HCT116 (cell line): ENCODE data around the gene ERN1. TPM values are rescaled to one million over a fixed set of nuclear protein-coding genes. Genes with fewer than 3 reads are reported as not detected.

Source experiments
- ATAC-seq: fragments of 200-7000 bp; cut with Tn5 transposase; 2 replicates; pipeline ENCODE4 v1.9.1; 2020; ENCODE audit warnings: mild to moderate bottlenecking, moderate library complexity
- BruUV-seq: library from RNA; stranded (reverse); fragments of 400-500 nt; replicated peaks from 2 replicates; lab custom pipeline; 2021; lab: Mats Ljungman, UMichigan
- CTCF ChIA-PET: fragments of 300-600 bp; sonication (Branson Sonifier 250); formaldehyde crosslinking; loops from one replicate; lab custom pipeline; 2021; ENCODE audit warnings: antibody characterized with exemption; lab: Charles Lee
- POLR2A ChIA-PET: fragments of 300-600, 350-600 bp; sonication (Branson Sonifier 250); formaldehyde crosslinking; loops from one replicate; lab custom pipeline; 2021; ENCODE audit warnings: antibody characterized with exemption; lab: Charles Lee
- RAD21 ChIA-PET, 2 experiments: fragments of 300-600 bp; sonication (Branson Sonifier 250); formaldehyde crosslinking; loops; one replicate each; lab custom pipeline; 2023; ENCODE audit warnings: low total read pairs in 2 of 2; ENCODE audit not compliant: uncharacterized antibody in 2 of 2, unreplicated experiment in 2 of 2, low non-redundant PET in 1 of 2; lab: Charles Lee
- DNase-seq: peaks from one replicate; pipeline ENCODE4 v3.0.0-alpha.2; 2010; ENCODE audit warnings: low read depth, low spot score
- H2AFZ ChIP-seq: fragments of 200-600 bp; shearing (Covaris generic), sonication (generic); 2 replicates; pipeline ENCODE4 v1.6.1; 2017; ENCODE audit warnings: low read depth, mixed run types, mixed read lengths, antibody characterized with exemption, low read length; ENCODE audit not compliant: poor library complexity, severe bottlenecking
- H3K27ac ChIP-seq: 2 replicates; pipeline ENCODE4 v1.5.1; 2012; ENCODE audit warnings: low read depth, low read length
- H3K27me3 ChIP-seq: fragments of 200-600 bp; sonication (generic); 2 replicates; pipeline ENCODE4 v1.6.1; 2016; ENCODE audit warnings: mixed run types, low read length, mixed read lengths; ENCODE audit not compliant: insufficient read depth
- H3K36me3 ChIP-seq, 2 experiments: fragments of 200-500 bp in 1 of 2; fragments of 200-600 bp in 1 of 2; sonication (Bioruptor generic) in 1 of 2; sonication (generic) in 1 of 2; 2 replicates each; pipeline versions ENCODE4 v1.5.1 to v1.6.1; 2014 to 2016; ENCODE audit warnings: low read length in 2 of 2, inconsistent platforms in 1 of 2, mixed read lengths in 1 of 2, mixed run types in 1 of 2; ENCODE audit not compliant: insufficient read depth in 2 of 2, control insufficient read depth in 1 of 2
- H3K4me1 ChIP-seq, 2 experiments: fragments of 200-600 bp in 1 of 2; sonication (generic) in 1 of 2; 2 replicates each; pipeline versions ENCODE4 v1.5.1 to v1.6.1; 2012 to 2017; ENCODE audit warnings: low read length in 2 of 2, inconsistent platforms in 1 of 2, mild to moderate bottlenecking in 1 of 2, mixed read lengths in 1 of 2, mixed run types in 1 of 2, moderate library complexity in 1 of 2; ENCODE audit not compliant: insufficient read depth in 2 of 2, control insufficient read depth in 1 of 2
- H3K4me2 ChIP-seq: fragments of 200-600 bp; sonication (generic); 2 replicates; pipeline ENCODE4 v1.6.1; 2017; ENCODE audit warnings: mixed run types, low read length, mixed read lengths
- H3K4me3 ChIP-seq, 2 experiments: fragments of 200-600 bp in 1 of 2; sonication (generic) in 1 of 2; replicated peaks in 1 of 2; 2 replicates each; pipeline ENCODE4 v1.5.1; 2011 to 2016; ENCODE audit warnings: low read length in 2 of 2, control low read depth in 1 of 2, low read depth in 1 of 2, mild to moderate bottlenecking in 1 of 2, mixed read lengths in 1 of 2, mixed run types in 1 of 2
- H3K79me2 ChIP-seq: fragments of 200-600 bp; sonication (generic); 2 replicates; pipeline ENCODE4 v1.6.1; 2017; ENCODE audit warnings: mild to moderate bottlenecking, mixed run types, low read length, moderate library complexity, mixed read lengths; ENCODE audit not compliant: insufficient read depth
- H3K9ac ChIP-seq: fragments of 200-600 bp; sonication (generic); 2 replicates; pipeline ENCODE4 v1.6.1; 2016; ENCODE audit warnings: low read length, mixed read lengths
- H3K9me2 ChIP-seq: fragments of 200-600 bp; sonication (generic), shearing (Covaris generic); 2 replicates; pipeline ENCODE4 v1.6.1; 2017; ENCODE audit warnings: mixed run types, mild to moderate bottlenecking, moderate library complexity; ENCODE audit not compliant: insufficient read depth
- H3K9me3 ChIP-seq, 2 experiments: fragments of 200-500 bp in 1 of 2; fragments of 200-600 bp in 1 of 2; sonication (Bioruptor generic) in 1 of 2; sonication (generic) in 1 of 2; 2 replicates each; pipeline ENCODE4 v1.6.1; 2014 to 2017; ENCODE audit warnings: low read length in 2 of 2, mixed read lengths in 2 of 2, inconsistent platforms in 1 of 2, low read depth in 1 of 2, mild to moderate bottlenecking in 1 of 2, mixed run types in 1 of 2, moderate library complexity in 1 of 2; ENCODE audit not compliant: control insufficient read depth in 1 of 2, insufficient read depth in 1 of 2
- H4K20me1 ChIP-seq: fragments of 200-600 bp; sonication (generic), shearing (Covaris generic); 2 replicates; pipeline ENCODE4 v1.6.1; 2017; ENCODE audit warnings: mixed run types, mild to moderate bottlenecking, moderate library complexity; ENCODE audit not compliant: insufficient read depth
- CBX3 ChIP-seq: IDR thresholded peaks from 2 replicates; pipeline ENCODE4 v1.6.1; 2012; ENCODE audit warnings: low read depth
- CEBPB ChIP-seq: IDR thresholded peaks from 2 replicates; pipeline ENCODE4 v1.6.1; 2012; ENCODE audit warnings: low read depth
- EGR1 ChIP-seq: IDR thresholded peaks from 2 replicates; pipeline ENCODE4 v1.6.1; 2012; ENCODE audit warnings: low read depth
- ELF1 ChIP-seq: IDR thresholded peaks from 2 replicates; pipeline ENCODE4 v1.6.1; 2012; ENCODE audit warnings: low read depth, borderline replicate concordance
- EZH2 ChIP-seq: fragments of 200-600 bp; sonication (generic); IDR thresholded peaks from 2 replicates; pipeline ENCODE4 v1.6.1; 2017; ENCODE audit warnings: antibody characterized with exemption, mixed run types
- EZH2phosphoT487 ChIP-seq: fragments of 200-600 bp; IDR thresholded peaks from 2 replicates; pipeline ENCODE4 v1.6.1; 2018; ENCODE audit warnings: antibody characterized with exemption, borderline replicate concordance
- JUND ChIP-seq: IDR thresholded peaks from 2 replicates; pipeline ENCODE4 v1.6.1; 2012
- POLR2A ChIP-seq: IDR thresholded peaks from 2 replicates; pipeline ENCODE4 v1.7.0; 2011; ENCODE audit warnings: borderline replicate concordance; ENCODE audit not compliant: insufficient read depth, insufficient read length; ENCODE audit errors: extremely low read depth
- POLR2AphosphoS5 ChIP-seq: IDR thresholded peaks from 2 replicates; pipeline ENCODE4 v1.6.1; 2011; ENCODE audit warnings: mild to moderate bottlenecking, low read depth, low read length, moderate library complexity
- RAD21 ChIP-seq: IDR thresholded peaks from 2 replicates; pipeline ENCODE4 v1.6.1; 2012; ENCODE audit warnings: low read depth, mild to moderate bottlenecking
- REST ChIP-seq: IDR thresholded peaks from 2 replicates; pipeline ENCODE4 v1.6.1; 2012; ENCODE audit warnings: low read depth
- SIN3A ChIP-seq: IDR thresholded peaks from 2 replicates; pipeline ENCODE4 v1.6.1; 2012; ENCODE audit warnings: low read depth
- SP1 ChIP-seq: IDR thresholded peaks from 2 replicates; pipeline ENCODE4 v1.6.1; 2012; ENCODE audit warnings: low read depth
- TCF7L2 ChIP-seq: IDR thresholded peaks from 2 replicates; pipeline ENCODE4 v1.7.0; 2011; ENCODE audit warnings: borderline replicate concordance, inconsistent platforms; ENCODE audit not compliant: insufficient read depth, insufficient read length; ENCODE audit errors: extremely low read depth
- YY1 ChIP-seq: IDR thresholded peaks from 2 replicates; pipeline ENCODE4 v1.6.1; 2011; ENCODE audit warnings: low read length, low read depth, moderate library complexity, mild to moderate bottlenecking; ENCODE audit not compliant: insufficient replicate concordance; ENCODE audit errors: extremely low read depth
- ZBTB33 ChIP-seq: IDR thresholded peaks from 2 replicates; pipeline ENCODE4 v1.6.1; 2011; ENCODE audit warnings: mild to moderate bottlenecking, low read length, moderate library complexity; ENCODE audit not compliant: insufficient replicate concordance; ENCODE audit errors: extremely low read depth
- ZFX ChIP-seq: fragments of 450-650 bp; IDR thresholded peaks from 2 replicates; pipeline ENCODE4 v1.6.1; 2017
- intact Hi-C: fragments of 100-400 bp; cut with micrococcal nuclease; formaldehyde crosslinking; loops from 2 replicates; pipeline ENCODE4 v1.10.0; 2022
- total RNA-seq: library from RNA; stranded (reverse); gene quantifications from one replicate; pipeline ENCODE4 v1.2.1, GENCODE V29; 2021; ENCODE audit not compliant: unreplicated experiment
- TF ChIP-seq, protein P1 (sequence below): IDR thresholded peaks from 2 replicates; pipeline ENCODE4 v1.6.1; 2012
- TF ChIP-seq, protein P2 (sequence below): IDR thresholded peaks from 2 replicates; pipeline ENCODE4 v1.6.1; 2012
- TF ChIP-seq, protein P3 (sequence below), 3 experiments: fragments of 200-600 bp in 1 of 3; sonication (generic) in 1 of 3; IDR thresholded peaks in 2 of 3; conservative IDR thresholded peaks in 1 of 3; 2 replicates each; pipeline ENCODE4 v1.5.1; 2012 to 2017; ENCODE audit warnings: low read depth in 2 of 3, low read length in 2 of 3, antibody characterized with exemption in 1 of 3, borderline replicate concordance in 1 of 3, control low read depth in 1 of 3, mild to moderate bottlenecking in 1 of 3, mixed read lengths in 1 of 3, mixed run types in 1 of 3, moderate library complexity in 1 of 3; ENCODE audit not compliant: insufficient read depth in 1 of 3

The ERN1 gene
- total RNA-seq, 1 experiment from 2014 or later = 28.2 TPM

DNA sequence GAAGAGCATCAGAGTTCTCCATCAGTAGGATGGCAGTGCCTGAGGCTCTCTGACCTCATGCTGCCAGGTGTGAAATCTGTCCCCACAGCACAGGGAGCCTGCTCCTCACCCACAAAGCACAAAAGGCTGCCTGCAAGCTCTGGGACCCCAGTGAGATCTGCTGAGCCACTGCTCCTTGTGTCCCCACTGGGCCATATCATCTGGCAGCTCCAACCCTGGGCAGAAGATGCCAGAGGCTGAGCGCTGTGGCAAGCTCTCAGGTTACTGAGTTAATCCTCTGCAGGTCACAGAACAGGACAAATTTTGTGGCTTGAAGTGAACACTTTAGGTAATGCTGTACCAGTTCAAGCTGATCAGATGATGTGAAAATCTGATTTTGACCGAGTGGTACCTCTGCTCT is 26.7 kb upstream of the ERN1 start:
- Histone ChIP-seq H3K4me2 (no peak overlapping the region), H3K27me3 (no peaks in the 10 kb centered on the region), H3K79me2 (no peaks in the 10 kb centered on the region), H4K20me1 (no peaks in the 10 kb centered on the region), H3K4me1 (peaks cover 7 to 15% of the 10 kb centered on the region in 2 experiments; a peak in 2 of 4 replicates), H3K9ac (no peak overlapping the region), H3K36me3 (peaks cover 0 to 10% of the 10 kb centered on the region in 2 experiments; a peak in 2 of 4 replicates), H3K9me3 (no peaks in the 10 kb centered on the region), H3K4me3 (no peak overlapping the region), H3K9me2 (no peaks in the 10 kb centered on the region), H2AFZ (no peak overlapping the region), H3K27ac (no peak overlapping the region)
- TF ChIP-seq ELF1 (no peak), YY1 (no peak), POLR2AphosphoS5 (no peak), REST (no peak), POLR2A (no peak), CBX3 (no peak), EGR1 (no peak), SIN3A (no peak), EZH2 (no peak), RAD21 (no peak), ZBTB33 (no peak), CEBPB (no peak), TCF7L2 (no peak), JUND (no peak), SP1 (no peak), ZFX (no peak), EZH2phosphoT487 (no peak)
- TF ChIP-seq, protein P1, sequence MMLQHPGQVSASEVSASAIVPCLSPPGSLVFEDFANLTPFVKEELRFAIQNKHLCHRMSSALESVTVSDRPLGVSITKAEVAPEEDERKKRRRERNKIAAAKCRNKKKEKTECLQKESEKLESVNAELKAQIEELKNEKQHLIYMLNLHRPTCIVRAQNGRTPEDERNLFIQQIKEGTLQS = no peak
- TF ChIP-seq, protein P2, sequence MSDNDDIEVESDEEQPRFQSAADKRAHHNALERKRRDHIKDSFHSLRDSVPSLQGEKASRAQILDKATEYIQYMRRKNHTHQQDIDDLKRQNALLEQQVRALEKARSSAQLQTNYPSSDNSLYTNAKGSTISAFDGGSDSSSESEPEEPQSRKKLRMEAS = no peak
- TF ChIP-seq, protein P3, sequence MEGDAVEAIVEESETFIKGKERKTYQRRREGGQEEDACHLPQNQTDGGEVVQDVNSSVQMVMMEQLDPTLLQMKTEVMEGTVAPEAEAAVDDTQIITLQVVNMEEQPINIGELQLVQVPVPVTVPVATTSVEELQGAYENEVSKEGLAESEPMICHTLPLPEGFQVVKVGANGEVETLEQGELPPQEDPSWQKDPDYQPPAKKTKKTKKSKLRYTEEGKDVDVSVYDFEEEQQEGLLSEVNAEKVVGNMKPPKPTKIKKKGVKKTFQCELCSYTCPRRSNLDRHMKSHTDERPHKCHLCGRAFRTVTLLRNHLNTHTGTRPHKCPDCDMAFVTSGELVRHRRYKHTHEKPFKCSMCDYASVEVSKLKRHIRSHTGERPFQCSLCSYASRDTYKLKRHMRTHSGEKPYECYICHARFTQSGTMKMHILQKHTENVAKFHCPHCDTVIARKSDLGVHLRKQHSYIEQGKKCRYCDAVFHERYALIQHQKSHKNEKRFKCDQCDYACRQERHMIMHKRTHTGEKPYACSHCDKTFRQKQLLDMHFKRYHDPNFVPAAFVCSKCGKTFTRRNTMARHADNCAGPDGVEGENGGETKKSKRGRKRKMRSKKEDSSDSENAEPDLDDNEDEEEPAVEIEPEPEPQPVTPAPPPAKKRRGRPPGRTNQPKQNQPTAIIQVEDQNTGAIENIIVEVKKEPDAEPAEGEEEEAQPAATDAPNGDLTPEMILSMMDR (IDR thresholded peaks at IDR 0.05 in 2 of 3, conservative IDR thresholded peaks at IDR 0.05 in 1 of 3; ENCODE audit: borderline replicate concordance in 1 of 3, insufficient read depth in 1 of 3, low read depth in 2 of 3, low read length in 2 of 3) = no peak
- CTCF ChIA-PET = no interaction called here
- POLR2A ChIA-PET = no interaction called here
- RAD21 ChIA-PET = no interaction called here
- DNase-seq (no peak), ATAC-seq (no peak)
- intact Hi-C loops = no loop called here
- no TSS peak for BruUV-seq
